Measurements from ENCODE around the gene INA. TPM values are rescaled to one million over a fixed set of nuclear protein-coding genes. Genes with fewer than 3 reads are reported as not detected.
A peak's percentile ranks its signal among the peaks of the same experiment; 100 is the strongest.
"Not testable (repeated sequence)": the region's sequence is repeated elsewhere in the genome, so short reads cannot be mapped to it uniquely, and the experiment has no call there.

Gene INA
- total RNA-seq, 6 donors from 2014 or later = 0.13 to 0.39 TPM; not detected in 4

GRCh38 chr10:103244666-103245271 is 32.2 kb upstream of the INA start:
- DNase-seq (peak in 1 of 2 donors; percentile 79), ATAC-seq (ENCODE audit: low FRiP score in 2 of 2) (peak; percentile 84 to 88)
- no peaks in the 10 kb centered on the region for H3K36me3 ChIP-seq
- H3K4me1 ChIP-seq = peaks cover 24 to 31% (median 27%) of the 10 kb centered on the region in 4 donors
- H3K27ac ChIP-seq = no peak overlapping the region
- no peaks in the 10 kb centered on the region for H3K27me3 ChIP-seq
- WGBS, 2 donors = 32 to 39% methylated on average over 8 to 9 of the region's 9 CpGs
- no peak overlapping the region for H3K4me3 ChIP-seq
- no peaks in the 10 kb centered on the region for H3K9me3 ChIP-seq
- no peak for TF ChIP-seq POLR2A (IDR thresholded peaks at IDR 0.05)
- TF ChIP-seq POLR2AphosphoS5 (IDR thresholded peaks at IDR 0.05) = no peak
- peak; percentile 75 to 87 (median 84) for TF ChIP-seq CTCF (IDR thresholded peaks at IDR 0.05)

GRCh38 chr10:103245587-103245986 is 31.4 kb upstream of the INA start, which contains the start of gene RPEL1:
Gene RPEL1 (plus strand): TSS chr10:103245887. CDS start chr10:103245997, 110 bp downstream.
- WGBS, 2 donors = 87% methylated on average over 7 of the region's 7 CpGs
- not testable (repeated sequence) for H3K27ac ChIP-seq, H3K9me3 ChIP-seq

GRCh38 chr10:103246324-103246723 is 30.6 kb upstream of the INA start:
- TF ChIP-seq POLR2AphosphoS5 (IDR thresholded peaks at IDR 0.05) (no peak), POLR2A (IDR thresholded peaks at IDR 0.05) (no peak), CTCF (IDR thresholded peaks at IDR 0.05) (no peak), EP300 (IDR thresholded peaks at IDR 0.05) (no peak)
- peaks cover 10 to 16% (median 14%) of the 10 kb centered on the region in 4 donors for H3K4me1 ChIP-seq
- H3K9me3 ChIP-seq = no peaks in the 10 kb centered on the region
- DNase-seq = no peak
- WGBS, 2 donors = 72 to 84% methylated on average over 4 of the region's 4 CpGs
- H3K27ac ChIP-seq = no peak overlapping the region
- no peak overlapping the region for H3K4me3 ChIP-seq
- H3K27me3 ChIP-seq = no peaks in the 10 kb centered on the region
- ATAC-seq (ENCODE audit: low FRiP score in 2 of 2) = no peak
- H3K36me3 ChIP-seq = no peaks in the 10 kb centered on the region

More at GRCh38 chr10:103245587-103245986, 31.4 kb upstream of the INA start, which contains the start of gene RPEL1:
- H3K36me3 ChIP-seq; DNase-seq; ATAC-seq (ENCODE audit: low FRiP score in 2 of 2); H3K4me3 ChIP-seq; H3K27me3 ChIP-seq: not testable (repeated sequence)
- H3K4me1 ChIP-seq = peaks cover 18 to 24% (median 21%) of the 10 kb centered on the region in 4 donors

GRCh38 chr10:103254113-103254512 is 22.8 kb upstream of the INA start:
- TF ChIP-seq POLR2AphosphoS5 (IDR thresholded peaks at IDR 0.05) (no peak), CTCF (IDR thresholded peaks at IDR 0.05) (no peak), EP300 (IDR thresholded peaks at IDR 0.05) (no peak), POLR2A (IDR thresholded peaks at IDR 0.05) (no peak)
- WGBS, 2 donors = 66 to 85% methylated on average over 3 of the region's 3 CpGs
- H3K4me3 ChIP-seq = no peak overlapping the region
- ATAC-seq (ENCODE audit: low FRiP score in 2 of 2) = no peak
- no peaks in the 10 kb centered on the region for H3K36me3 ChIP-seq
- DNase-seq = no peak
- no peaks in the 10 kb centered on the region for H3K4me1 ChIP-seq
- H3K27ac ChIP-seq = no peak overlapping the region
- no peaks in the 10 kb centered on the region for H3K27me3 ChIP-seq
- H3K9me3 ChIP-seq = no peaks in the 10 kb centered on the region

GRCh38 chr10:103254538-103255325 is 22.2 kb upstream of the INA start:
- WGBS, 2 donors = 65 to 75% methylated on average over 4 of the region's 4 CpGs
- Histone ChIP-seq H3K4me3 (no peak overlapping the region), H3K9me3 (no peaks in the 10 kb centered on the region), H3K4me1 (no peaks in the 10 kb centered on the region), H3K27me3 (no peaks in the 10 kb centered on the region), H3K27ac (no peak overlapping the region), H3K36me3 (no peaks in the 10 kb centered on the region)
- peak in 1 of 2 donors; percentile 36 for ATAC-seq (ENCODE audit: low FRiP score in 2 of 2)
- TF ChIP-seq CTCF (IDR thresholded peaks at IDR 0.05) (no peak), POLR2A (IDR thresholded peaks at IDR 0.05) (no peak), EP300 (IDR thresholded peaks at IDR 0.05) (no peak), POLR2AphosphoS5 (IDR thresholded peaks at IDR 0.05) (no peak)
- DNase-seq = no peak
